ENCODE data around the gene OTULIN.

Gene OTULIN

GRCh38 chr5:14744296-14745187 is 80.0 kb downstream of the OTULIN start:
- DNase-seq: no peak

- DNase-seq: no peak
Measured at GRCh38 chr5:14745188-14745563, 80.7 kb downstream of the OTULIN start.

DNA sequence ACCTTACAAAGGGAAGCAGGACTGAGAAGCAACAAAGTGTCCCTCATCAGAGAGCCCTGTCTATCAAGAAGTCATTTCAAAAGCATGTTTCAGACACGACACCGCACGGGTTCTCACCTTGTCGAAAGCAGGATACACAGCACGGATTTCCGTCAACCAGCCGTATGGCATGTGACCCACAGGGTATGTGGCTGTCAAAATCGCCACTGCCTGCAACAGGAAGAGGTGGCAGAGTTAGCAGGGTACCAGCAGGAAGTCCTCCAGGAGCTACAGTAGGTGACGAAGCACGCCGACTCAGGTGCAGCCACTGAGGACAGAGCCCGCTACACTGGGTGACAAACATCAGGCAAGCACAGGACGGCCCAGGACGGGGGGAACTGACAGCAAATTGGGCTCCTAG is 81.2 kb downstream of the OTULIN start:
- no peak for DNase-seq

DNA sequence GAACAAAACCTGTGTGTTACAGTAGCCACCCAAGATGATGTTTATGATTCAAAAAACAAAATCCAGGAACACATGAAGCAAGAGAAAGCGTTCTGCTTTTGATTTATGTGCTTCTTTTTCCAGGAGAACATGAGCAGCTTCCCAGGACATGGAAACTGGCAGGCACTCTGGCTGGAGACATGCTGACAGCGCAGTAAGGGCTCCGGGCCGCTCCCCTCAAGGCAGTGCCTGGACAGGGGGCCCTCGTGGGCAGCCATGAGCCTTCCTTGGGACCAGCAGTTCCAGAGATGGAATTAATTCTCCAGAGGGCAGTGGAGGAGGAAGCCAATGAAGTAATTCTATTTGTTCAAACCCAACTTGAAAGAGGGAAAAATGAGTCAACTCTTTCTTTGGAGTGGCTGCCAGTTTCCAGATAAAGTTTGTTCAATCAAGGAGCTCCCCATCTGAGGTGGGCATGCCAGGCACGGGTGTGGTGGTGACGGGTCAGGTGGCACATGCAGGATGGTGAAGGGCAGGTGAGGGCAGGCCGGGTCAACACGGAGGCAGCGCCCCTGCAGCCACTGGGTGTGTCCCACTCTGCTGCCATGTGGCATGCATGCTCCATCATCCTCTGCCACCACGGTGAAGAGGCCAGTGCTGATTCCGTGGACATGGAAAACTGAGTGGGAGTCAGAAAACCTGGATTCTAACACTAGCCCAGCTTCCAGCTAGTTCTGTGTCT is 83.8 kb downstream of the OTULIN start:
- no peak for DNase-seq
